NB4 (cell line): ENCODE data around the gene MYBPHL.

Experiments used
- DNase-seq: peaks from one replicate; pipeline ENCODE4 v3.0.0; 2010; ENCODE audit warnings: low read depth
- H3K4me3 ChIP-seq: one replicate; pipeline ENCODE4 v1.5.1; 2011; ENCODE audit warnings: mild to moderate bottlenecking, low read depth, low read length, moderate library complexity
- MYC ChIP-seq: IDR thresholded peaks from 2 replicates; pipeline ENCODE4 v1.6.1; 2011; ENCODE audit warnings: low read depth, low read length
- POLR2A ChIP-seq: IDR thresholded peaks from 2 replicates; pipeline ENCODE4 v1.6.1; 2011; ENCODE audit warnings: mild to moderate bottlenecking; ENCODE audit not compliant: insufficient read length; ENCODE audit errors: extremely low read depth
- TF ChIP-seq, protein P1 (sequence below): IDR thresholded peaks from one replicate; pipeline ENCODE4 v1.5.1; 2012; ENCODE audit warnings: low read depth, low read length
- TF ChIP-seq, protein P2 (sequence below): IDR thresholded peaks from 2 replicates; pipeline ENCODE4 v1.6.1; 2011; ENCODE audit warnings: low read depth, low read length

The MYBPHL gene

DNA sequence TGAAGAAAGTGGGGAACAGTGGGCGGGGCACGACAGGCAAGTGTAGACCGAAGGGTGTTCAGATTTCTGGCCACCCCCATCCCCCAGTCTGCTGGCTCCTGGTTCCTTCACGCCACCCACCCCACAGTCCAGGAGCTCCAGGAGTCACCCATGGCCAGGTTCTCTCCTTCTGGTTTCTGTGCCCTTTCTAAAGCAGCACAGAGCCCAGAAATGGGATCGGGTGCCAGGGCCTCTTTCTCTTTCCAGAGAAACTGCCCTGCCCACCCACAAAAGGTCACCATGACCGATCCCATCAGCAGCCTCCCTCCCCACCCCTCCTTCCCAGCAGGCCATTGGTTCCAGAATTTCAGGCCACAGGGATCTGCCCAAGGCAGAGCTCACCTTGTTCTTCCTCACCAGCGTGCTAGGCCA lies 60.7 kb downstream of the MYBPHL start:
- no peak for DNase-seq
- H3K4me3 ChIP-seq: no peak overlapping the region
- TF ChIP-seq, protein P1, sequence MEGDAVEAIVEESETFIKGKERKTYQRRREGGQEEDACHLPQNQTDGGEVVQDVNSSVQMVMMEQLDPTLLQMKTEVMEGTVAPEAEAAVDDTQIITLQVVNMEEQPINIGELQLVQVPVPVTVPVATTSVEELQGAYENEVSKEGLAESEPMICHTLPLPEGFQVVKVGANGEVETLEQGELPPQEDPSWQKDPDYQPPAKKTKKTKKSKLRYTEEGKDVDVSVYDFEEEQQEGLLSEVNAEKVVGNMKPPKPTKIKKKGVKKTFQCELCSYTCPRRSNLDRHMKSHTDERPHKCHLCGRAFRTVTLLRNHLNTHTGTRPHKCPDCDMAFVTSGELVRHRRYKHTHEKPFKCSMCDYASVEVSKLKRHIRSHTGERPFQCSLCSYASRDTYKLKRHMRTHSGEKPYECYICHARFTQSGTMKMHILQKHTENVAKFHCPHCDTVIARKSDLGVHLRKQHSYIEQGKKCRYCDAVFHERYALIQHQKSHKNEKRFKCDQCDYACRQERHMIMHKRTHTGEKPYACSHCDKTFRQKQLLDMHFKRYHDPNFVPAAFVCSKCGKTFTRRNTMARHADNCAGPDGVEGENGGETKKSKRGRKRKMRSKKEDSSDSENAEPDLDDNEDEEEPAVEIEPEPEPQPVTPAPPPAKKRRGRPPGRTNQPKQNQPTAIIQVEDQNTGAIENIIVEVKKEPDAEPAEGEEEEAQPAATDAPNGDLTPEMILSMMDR: no peak
- TF ChIP-seq POLR2A: no peak
- TF ChIP-seq, protein P2, sequence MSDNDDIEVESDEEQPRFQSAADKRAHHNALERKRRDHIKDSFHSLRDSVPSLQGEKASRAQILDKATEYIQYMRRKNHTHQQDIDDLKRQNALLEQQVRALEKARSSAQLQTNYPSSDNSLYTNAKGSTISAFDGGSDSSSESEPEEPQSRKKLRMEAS: no peak
- no peak for TF ChIP-seq MYC

DNA sequence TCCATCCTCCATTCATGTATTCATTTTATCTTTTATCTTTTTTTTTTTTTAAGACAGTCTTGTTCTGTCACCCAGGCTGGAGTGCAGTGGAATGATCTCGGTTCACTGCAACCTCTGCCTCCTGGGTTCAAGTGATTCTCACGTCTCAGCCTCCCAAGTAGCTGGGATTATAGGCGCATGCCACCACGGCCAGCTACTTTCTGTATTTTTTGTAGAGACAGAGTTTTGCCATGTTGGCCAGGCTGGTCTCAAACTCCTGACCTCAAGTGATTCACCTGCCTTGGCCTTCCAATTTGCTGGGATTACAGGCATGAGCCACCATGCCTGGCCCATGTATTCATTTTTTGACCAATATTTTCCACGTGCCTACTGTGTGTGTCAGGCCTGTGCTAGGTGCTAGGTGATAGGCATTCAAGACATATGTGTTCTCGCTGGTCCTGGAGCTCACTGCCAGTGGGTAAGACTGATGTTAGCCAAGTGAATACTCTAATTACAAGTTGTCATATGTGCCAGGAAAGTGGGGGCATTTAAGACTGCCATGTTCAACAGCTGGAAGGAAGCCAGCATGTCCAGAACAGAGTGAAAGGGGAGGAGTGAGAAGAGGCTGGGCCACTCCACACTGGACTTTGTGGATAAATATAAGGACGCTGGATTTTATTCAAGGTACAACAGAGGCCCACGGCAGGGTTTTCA lies 62.8 kb downstream of the MYBPHL start:
- TF ChIP-seq, protein P1: no peak
- no peak for TF ChIP-seq MYC
- TF ChIP-seq, protein P2: no peak
- no peak for DNase-seq
- H3K4me3 ChIP-seq: no peak overlapping the region

GRCh38 chr1:109243221-109243620 lies 63.6 kb downstream of the MYBPHL start:
- TF ChIP-seq MYC: no peak
- H3K4me3 ChIP-seq: no peak overlapping the region
- no peak for DNase-seq

GRCh38 chr1:109242387-109242786 lies 64.4 kb downstream of the MYBPHL start:
- TF ChIP-seq POLR2A: no peak
- no peak for TF ChIP-seq MYC
- TF ChIP-seq, protein P1: no peak
- TF ChIP-seq, protein P2: no peak
- H3K4me3 ChIP-seq: no peak overlapping the region
- DNase-seq: no peak
